GM19238 (cell line): ENCODE data around the gene SNAP91.
"Not testable (repeated sequence)": the region's sequence is repeated elsewhere in the genome, so short reads cannot be mapped to it uniquely, and the experiment has no call there.

ENCODE experiments used
- DNase-seq: peaks from one replicate; pipeline ENCODE4 v3.0.0; 2011; ENCODE audit warnings: low spot score; ENCODE audit not compliant: insufficient read length

Gene SNAP91

DNA sequence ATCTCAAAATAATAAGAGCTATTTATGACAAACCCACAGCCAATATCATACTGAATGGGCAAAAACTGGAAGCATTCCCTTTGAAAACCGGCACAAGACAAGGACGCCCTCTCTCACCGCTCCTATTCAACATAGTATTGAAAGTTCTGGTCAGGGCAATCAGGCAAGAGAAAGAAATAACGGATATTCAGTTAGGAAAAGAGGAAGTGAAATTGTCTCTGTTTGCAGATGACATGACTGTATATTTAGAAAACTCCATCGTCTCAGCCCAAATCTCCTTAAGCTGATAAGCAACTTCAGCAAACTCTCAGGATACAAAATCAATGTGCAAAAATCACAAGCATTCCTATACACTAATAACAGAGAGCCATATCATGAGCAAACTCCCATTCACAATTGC lies 158.4 kb downstream of the SNAP91 start:
- not testable (repeated sequence) for DNase-seq

- DNase-seq, result no peak
These were observed 162.3 kb downstream of the SNAP91 start for GRCh38 chr6:83546636-83547035.

- DNase-seq, result no peak
These were observed 169.2 kb downstream of the SNAP91 start for GRCh38 chr6:83539678-83540077.

DNA sequence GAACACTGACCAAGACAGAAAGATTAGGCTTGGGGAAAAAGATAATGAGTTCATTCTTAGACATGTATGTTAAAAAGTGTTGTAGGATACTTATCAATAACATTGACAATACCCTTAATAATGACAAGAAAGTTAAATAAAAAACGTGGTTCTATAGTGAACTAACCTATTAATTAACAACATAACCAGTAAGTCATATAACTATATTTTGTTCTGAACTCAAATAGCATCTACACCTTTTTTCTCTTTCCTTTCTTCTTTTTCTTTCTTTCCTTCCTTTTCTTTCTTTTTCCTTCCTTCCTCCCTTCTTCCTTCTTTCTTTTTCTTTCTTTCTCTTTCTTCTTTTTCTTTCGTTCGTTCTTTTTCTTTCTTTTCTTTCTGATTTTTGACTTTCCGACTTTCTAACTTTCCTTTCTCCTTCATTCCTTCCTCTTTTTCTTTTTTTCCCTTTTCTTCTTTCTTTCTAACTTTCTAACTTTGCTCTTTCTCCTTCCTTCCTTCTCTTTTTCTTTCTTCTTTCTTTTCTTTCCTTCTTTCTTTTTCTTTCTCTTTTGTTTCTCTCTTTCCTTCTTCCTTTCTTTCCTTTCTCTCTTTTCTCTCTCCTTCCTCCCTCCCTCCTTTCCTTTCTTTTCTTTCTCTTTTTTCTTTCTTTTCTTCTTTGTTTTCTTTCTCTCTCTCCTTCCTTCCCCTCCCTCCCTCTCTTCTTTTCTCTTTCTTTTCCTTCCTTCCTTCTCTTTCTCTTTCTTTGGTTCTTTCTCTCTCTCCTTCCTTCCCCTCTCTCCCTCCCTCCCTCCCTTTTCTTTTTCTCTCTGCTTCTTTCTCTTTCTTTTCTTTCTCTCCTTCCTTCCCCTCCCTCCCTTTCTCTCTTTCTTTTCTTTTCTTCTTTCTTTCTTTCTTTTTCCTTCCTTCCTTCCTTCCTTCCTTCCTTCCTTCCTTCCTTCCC lies 172.0 kb downstream of the SNAP91 start:
- no peak for DNase-seq

DNA sequence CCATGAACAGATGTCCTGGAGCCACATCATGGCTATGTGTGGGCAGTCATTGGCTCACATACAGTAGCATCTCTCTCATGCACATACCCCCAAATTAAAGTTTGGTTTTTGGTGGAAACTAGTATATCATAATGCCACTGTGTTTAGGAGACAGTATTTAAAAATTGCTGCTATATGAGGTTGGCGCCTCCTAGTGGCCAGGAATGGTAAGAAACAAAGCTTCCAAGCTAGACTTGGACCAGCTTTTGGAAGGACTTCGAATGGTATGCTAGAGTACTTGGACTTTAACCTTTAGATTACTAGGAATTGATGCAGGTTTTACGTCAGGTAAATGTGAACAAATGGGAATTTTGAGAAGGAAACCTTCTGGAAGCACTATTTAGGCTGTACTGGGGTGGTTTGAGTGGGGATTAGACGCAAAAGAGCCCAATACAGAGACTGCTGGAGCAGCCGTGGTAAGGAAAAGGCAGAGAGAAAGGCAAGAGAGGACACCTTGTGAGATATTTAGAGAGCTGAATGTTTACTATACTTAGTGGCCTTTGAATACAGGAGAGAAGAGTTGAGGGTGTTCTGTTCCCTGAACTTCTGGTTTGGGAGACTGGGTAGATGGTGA lies 172.8 kb downstream of the SNAP91 start:
- peak; percentile 11 for DNase-seq

DNA sequence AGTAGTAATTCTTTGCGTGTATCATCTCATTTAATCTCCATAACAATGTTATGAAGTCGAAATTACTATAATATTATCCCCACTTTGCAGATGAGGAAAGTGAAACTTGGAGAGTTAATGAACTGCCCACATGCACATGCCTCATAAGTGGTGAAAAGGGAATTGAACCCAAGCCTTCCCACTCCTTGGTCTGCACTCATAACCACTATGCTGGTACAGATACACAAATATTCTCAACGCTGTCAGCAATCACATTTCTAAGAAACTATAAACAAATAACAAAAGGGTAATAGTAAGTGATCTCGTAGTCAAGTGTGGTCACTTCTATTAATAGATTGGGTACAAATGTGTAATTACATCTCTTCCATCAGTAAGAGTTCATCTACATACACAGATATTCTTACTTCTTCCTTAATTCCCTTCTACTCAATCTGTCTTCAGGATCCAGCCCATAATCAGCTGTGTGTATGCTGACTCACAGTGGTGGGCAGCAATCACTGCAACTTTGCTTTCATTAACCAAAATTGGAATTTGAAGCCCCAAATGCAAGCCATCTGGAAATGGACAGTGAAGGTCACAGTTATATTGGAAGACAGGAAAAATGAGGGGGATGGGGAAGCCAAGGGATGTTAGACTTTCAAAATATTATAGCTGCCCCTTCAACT lies 190.0 kb downstream of the SNAP91 start:
- no peak for DNase-seq

DNA sequence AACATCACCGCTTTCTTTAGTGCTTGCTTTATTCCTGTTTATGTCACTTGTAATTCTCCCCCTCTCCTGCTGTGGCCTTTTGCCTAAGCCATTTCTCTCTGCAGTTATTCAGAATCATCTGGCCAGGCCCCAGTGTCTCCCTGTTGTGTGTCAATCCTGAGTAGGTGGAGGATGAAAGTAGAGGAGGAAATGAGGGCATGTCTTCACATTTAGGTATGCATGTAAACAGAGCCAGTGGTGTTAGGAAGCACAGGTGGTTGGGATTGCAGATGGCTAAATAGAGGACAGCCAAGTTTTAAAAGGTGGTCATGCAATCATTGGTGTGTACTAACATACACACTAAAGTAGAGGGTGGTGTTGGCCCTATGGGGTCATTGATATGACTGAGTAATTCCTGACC lies 191.4 kb downstream of the SNAP91 start:
- DNase-seq, result no peak

DNA sequence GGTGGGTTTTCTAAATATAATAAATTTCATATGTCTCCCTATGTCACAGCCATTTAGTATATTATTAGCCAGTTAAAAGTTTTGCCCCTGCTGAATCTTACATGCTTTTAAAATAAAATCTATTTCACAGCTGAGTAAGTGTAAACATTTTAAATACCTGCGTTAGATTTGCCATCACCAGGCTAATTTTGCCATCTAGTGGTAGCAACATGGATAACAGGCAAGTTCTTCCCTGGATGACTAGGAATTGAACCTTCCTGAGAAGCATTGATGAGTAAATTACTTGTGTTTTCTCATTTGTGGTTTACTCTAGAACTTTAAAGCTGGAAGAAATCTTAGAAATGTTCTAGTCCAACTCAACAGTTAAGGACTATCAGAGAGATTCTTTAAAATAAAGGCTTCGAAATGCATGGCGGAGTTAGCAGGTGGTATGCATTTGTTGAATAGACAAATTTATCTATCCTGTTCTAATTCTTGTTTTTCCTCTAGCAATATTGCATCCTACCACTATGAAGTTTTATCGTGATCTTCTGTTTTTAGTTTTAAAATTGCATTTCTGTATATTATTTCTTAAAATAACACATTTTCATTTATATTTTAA lies 193.9 kb downstream of the SNAP91 start:
- no peak for DNase-seq

- no peak for DNase-seq
These were observed 194.4 kb downstream of the SNAP91 start for GRCh38 chr6:83514466-83514865.

DNA sequence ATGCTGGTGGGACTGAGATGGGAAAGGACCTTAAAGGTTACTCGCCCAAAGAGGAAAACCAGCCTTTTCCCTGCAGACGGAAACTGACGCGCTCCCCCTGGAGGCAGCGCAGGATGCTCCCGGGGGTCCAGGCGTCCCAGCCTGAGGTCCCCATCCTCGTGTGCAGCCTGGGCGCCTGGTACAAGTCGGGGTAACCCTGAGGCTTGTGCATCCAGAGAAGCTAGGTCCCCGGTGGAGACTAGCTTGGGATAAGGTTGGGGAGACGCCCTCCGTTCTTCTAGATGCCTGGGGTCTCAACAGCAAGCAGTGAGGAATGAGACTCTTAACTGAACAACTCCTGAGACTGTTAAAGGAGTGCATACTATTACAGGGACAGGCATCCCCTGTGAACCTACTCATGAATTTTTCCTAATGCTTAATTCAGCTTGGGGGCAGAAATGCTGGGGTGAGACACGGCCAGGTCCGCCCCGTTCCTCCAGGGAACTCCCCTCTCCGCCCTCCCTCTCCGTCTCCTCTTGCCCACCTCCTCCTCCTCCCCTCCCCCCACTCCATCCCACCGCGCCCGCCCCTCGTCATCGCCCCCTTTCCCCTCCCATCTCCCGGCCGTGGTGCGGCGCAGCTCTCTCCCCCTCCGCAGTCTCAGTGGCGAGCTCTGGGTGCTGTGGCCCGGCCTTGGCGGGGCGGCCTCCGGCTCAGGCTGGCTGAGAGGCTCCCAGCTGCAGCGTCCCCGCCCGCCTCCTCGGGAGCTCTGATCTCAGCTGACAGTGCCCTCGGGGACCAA lies 196.8 kb downstream of the SNAP91 start, which contains the start of gene PRSS35:
TSS of gene PRSS35 (plus strand) at position 634 of the 781 bp plus-strand sequence. CDS start 10,908 bp downstream, outside the sequence.
- DNase-seq, result peak; percentile 6

DNA sequence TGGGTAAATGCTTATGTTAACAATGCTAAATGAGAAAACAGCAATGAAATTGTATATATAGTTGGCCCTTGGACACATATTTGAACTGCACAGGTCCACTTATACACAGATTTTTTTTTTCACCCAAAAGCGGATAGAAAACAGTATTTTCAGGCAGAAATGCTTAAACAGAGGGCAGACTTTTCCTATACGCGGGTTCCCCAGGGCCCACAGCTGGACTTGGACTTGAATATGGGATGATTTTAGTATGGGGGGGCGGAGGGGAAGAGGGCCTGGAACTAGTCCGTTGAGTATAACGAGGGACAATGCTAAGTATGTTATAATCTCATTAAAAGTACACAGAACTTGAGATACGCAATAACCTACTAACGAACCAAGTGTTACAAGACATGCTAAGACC lies 197.6 kb downstream of the SNAP91 start:
- DNase-seq, result no peak

- DNase-seq, result no peak
These were observed 198.1 kb downstream of the SNAP91 start for GRCh38 chr6:83510791-83511190.

DNA sequence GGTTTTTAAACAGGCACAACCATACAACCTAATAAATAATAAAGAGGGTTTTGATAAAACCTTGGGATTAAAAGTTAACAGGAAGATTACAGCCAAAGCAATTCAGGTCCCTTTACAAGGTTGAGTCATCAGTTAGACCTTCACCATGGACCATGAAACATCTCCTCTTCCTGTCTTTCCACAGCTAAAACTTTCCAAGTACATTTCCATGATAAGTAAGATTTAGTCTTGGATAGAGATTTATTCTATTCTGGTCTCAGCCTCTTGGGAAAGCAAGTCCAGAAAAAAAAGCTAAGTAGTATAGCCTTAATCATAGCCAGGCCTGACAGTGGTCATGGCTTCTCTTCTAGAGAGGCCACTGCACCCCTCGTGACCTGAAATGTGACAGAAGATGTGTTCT lies 199.5 kb downstream of the SNAP91 start:
- no peak for DNase-seq

DNA sequence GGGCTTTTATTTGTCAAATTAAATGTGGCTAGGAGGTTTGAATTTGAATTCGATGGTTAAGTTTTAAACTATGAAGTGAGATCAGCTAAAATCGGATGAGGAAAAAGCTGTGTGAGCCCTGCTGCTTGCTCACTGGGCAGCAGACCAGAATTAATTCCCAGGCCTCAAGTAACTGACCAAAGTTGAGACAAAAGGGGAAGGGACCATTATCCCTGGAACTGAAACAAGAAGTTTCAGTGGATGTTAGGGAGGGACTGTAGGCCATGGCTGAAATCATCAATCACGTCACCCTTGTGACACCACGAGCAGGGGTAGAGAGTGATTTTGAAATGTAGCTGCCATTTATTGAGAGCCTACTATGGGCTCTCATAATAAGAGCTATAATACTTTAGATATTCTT lies 203.5 kb downstream of the SNAP91 start:
- no peak for DNase-seq
